HepG2 (cell line): Measurements from ENCODE around the gene ALG9. TPM values are rescaled to one million over a fixed set of nuclear protein-coding genes. Genes with fewer than 3 reads are reported as not detected.
A peak's percentile ranks its signal among the peaks of the same experiment; 100 is the strongest.

ENCODE experiments used
- ATAC-seq: fragments of 200-7000 bp; cut with Tn5 transposase; 3 replicates; pipeline ENCODE4 v1.9.1; 2020; ENCODE audit warnings: mild to moderate bottlenecking, moderate library complexity
- BruUV-seq: library from RNA; stranded (reverse); fragments of 400-500 nt; replicated peaks from 2 replicates; lab custom pipeline; 2021; lab: Mats Ljungman, UMichigan
- CTCF ChIA-PET: fragments of 300-600 bp; formaldehyde crosslinking; extraction: SDS; loops from one replicate; lab custom pipeline; 2021; ENCODE audit warnings: low total read pairs, inconsistent platforms, low intra/inter-chr PET ratio; lab: Yijun Ruan, JAX
- POLR2A ChIA-PET: fragments of 350-600 bp; sonication (Branson Sonifier 250); formaldehyde crosslinking; loops from one replicate; lab custom pipeline; 2020; ENCODE audit warnings: antibody characterized with exemption, inconsistent platforms; lab: Yijun Ruan, JAX
- DNase-seq: peaks from one replicate; pipeline ENCODE4 v3.0.0-alpha.2; 2015; ENCODE audit warnings: low spot score
- FAIRE-seq: peaks from 3 replicates; lab custom pipeline; 2011; peaks lifted over from hg19 to GRCh38; lab: Jason Lieb, UNC
- H2AFZ ChIP-seq: one replicate; pipeline ENCODE4 v1.6.1; 2011; ENCODE audit warnings: low read length, inconsistent platforms
- H3K27ac ChIP-seq: fragments of 300-600 bp; 3 replicates; pipeline ENCODE4 v1.8.0; 2011; ENCODE audit warnings: mixed run types, mild to moderate bottlenecking, mixed read lengths, low read length, inconsistent platforms; ENCODE audit not compliant: insufficient read depth; ENCODE audit errors: extremely low read length
- H3K27me3 ChIP-seq, 2 experiments: fragments of 200-600 bp in 1 of 2; 2 replicates in 1 of 2; 3 replicates in 1 of 2; pipeline versions ENCODE4 v1.6.0 to v1.8.0; 2011; ENCODE audit warnings: low read length in 2 of 2, mild to moderate bottlenecking in 2 of 2, moderate library complexity in 2 of 2, inconsistent platforms in 1 of 2; ENCODE audit not compliant: insufficient read depth in 2 of 2, control insufficient read depth in 1 of 2
- H3K36me3 ChIP-seq, 2 experiments: fragments of 200-600 bp in 1 of 2; replicated peaks in 1 of 2; 2 replicates in 1 of 2; 3 replicates in 1 of 2; pipeline versions ENCODE4 v1.5.1 to v1.8.0; 2011; ENCODE audit warnings: low read length in 2 of 2, inconsistent platforms in 1 of 2; ENCODE audit not compliant: insufficient read depth in 2 of 2, control insufficient read depth in 1 of 2
- H3K4me1 ChIP-seq: 2 replicates; pipeline ENCODE4 v1.5.1; 2012; ENCODE audit warnings: low read length, inconsistent platforms; ENCODE audit not compliant: insufficient read depth
- H3K4me2 ChIP-seq: 2 replicates; pipeline ENCODE4 v1.6.0; 2011; ENCODE audit warnings: low read depth, low read length, inconsistent platforms
- H3K4me3 ChIP-seq, 3 experiments: fragments of 200-600 bp in 1 of 3; sonication (generic), shearing (Covaris generic) in 1 of 3; replicated peaks in 1 of 3; 2 replicates each; pipeline ENCODE4 v1.5.1; 2011 to 2016; ENCODE audit warnings: low read length in 3 of 3, inconsistent platforms in 2 of 3, low read depth in 2 of 3, mild to moderate bottlenecking in 2 of 3, control low read depth in 1 of 3, mixed read lengths in 1 of 3; ENCODE audit not compliant: insufficient read depth in 1 of 3
- H3K79me2 ChIP-seq: one replicate; pipeline ENCODE4 v1.6.1; 2011; ENCODE audit warnings: low read length, inconsistent platforms; ENCODE audit not compliant: insufficient read depth
- H3K9ac ChIP-seq: 2 replicates; pipeline ENCODE4 v1.6.0; 2011; ENCODE audit warnings: mild to moderate bottlenecking, low read depth, low read length, inconsistent platforms; ENCODE audit not compliant: insufficient read depth
- H3K9me3 ChIP-seq: 2 replicates; pipeline ENCODE4 v1.5.1; 2012; ENCODE audit warnings: mild to moderate bottlenecking, low read length
- H4K20me1 ChIP-seq: 2 replicates; pipeline ENCODE4 v1.6.0; 2011; ENCODE audit warnings: inconsistent platforms, mild to moderate bottlenecking, low read length, moderate library complexity; ENCODE audit not compliant: insufficient read depth
- DPF2 ChIP-seq: sonication (generic); formaldehyde crosslinking; IDR thresholded peaks from 2 replicates; pipeline ENCODE4 v1.4.0; 2020; ENCODE audit warnings: mild to moderate bottlenecking, low read depth, missing genetic modification reagents, borderline replicate concordance
- GATAD1 ChIP-seq: IDR thresholded peaks from 2 replicates; pipeline ENCODE4 v1.6.1; 2016; ENCODE audit warnings: missing genetic modification reagents, missing compliant biosample characterization
- GATAD2A ChIP-seq: IDR thresholded peaks from 2 replicates; pipeline ENCODE4 v1.6.1; 2016
- IKZF1 ChIP-seq: fragments of 450-650 bp; IDR thresholded peaks from 2 replicates; pipeline ENCODE4 v1.7.1; 2016
- PHF5A ChIP-seq: IDR thresholded peaks from one replicate; pipeline ENCODE4 v1.6.1; 2018; ENCODE audit warnings: low read depth, missing genetic modification reagents; ENCODE audit not compliant: unreplicated experiment
- RXRB ChIP-seq: IDR thresholded peaks from 2 replicates; pipeline ENCODE4 v1.6.1; 2016; ENCODE audit warnings: borderline replicate concordance, missing genetic modification reagents, missing compliant biosample characterization
- SOX13 ChIP-seq, 3 experiments: fragments of 450-650 bp in 1 of 3; sonication (generic) in 1 of 3; formaldehyde crosslinking in 1 of 3; IDR thresholded peaks in 2 of 3; conservative IDR thresholded peaks in 1 of 3; 2 replicates each; pipeline versions ENCODE4 v1.5.0 to v1.6.1; 2016 to 2020; ENCODE audit warnings: antibody characterized with exemption in 1 of 3, mild to moderate bottlenecking in 1 of 3, missing compliant biosample characterization in 1 of 3, missing genetic modification reagents in 1 of 3, moderate library complexity in 1 of 3
- TEAD2 ChIP-seq: sonication (generic); formaldehyde crosslinking; IDR thresholded peaks from 2 replicates; pipeline ENCODE4 v1.9.0; 2021; ENCODE audit warnings: missing genetic modification reagents
- ZC3H13 ChIP-seq: sonication (generic); formaldehyde crosslinking; IDR thresholded peaks from 2 replicates; pipeline ENCODE4 v1.8.1; 2023; ENCODE audit warnings: mild to moderate bottlenecking, missing genetic modification reagents, moderate library complexity
- ZFY ChIP-seq: sonication (generic); formaldehyde crosslinking; IDR thresholded peaks from 2 replicates; pipeline ENCODE4 v1.4.0; 2020; ENCODE audit warnings: missing genetic modification reagents
- ZMAT3 ChIP-seq: sonication (generic); formaldehyde crosslinking; conservative IDR thresholded peaks from 2 replicates; pipeline ENCODE4 v1.7.0; 2021; ENCODE audit warnings: missing genetic modification reagents
- ZNF446 ChIP-seq: sonication (generic); formaldehyde crosslinking; IDR thresholded peaks from 2 replicates; pipeline ENCODE4 v1.5.0; 2020; ENCODE audit warnings: mild to moderate bottlenecking, missing genetic modification reagents
- ZNF776 ChIP-seq: sonication (generic); formaldehyde crosslinking; IDR thresholded peaks from 2 replicates; pipeline ENCODE4 v1.4.0; 2020; ENCODE audit warnings: mild to moderate bottlenecking, missing genetic modification reagents
- WGBS: methylation state at CpG from one replicate; pipeline ENCODE4 v1.1.6; 2017; ENCODE audit warnings: low lambda C conversion rate; 5-methylcytosine and 5-hydroxymethylcytosine counted together
- in situ Hi-C: cut with HindIII; loops from 2 replicates; pipeline ENCODE4 v1.10.0; 2017; ENCODE audit warnings: low pct_unique_long_range_greater_than_20kb; ENCODE audit not compliant: extremely low pct_ligation_motif_present
- intact Hi-C: fragments of 100-400 bp; cut with micrococcal nuclease; formaldehyde crosslinking; loops from one replicate; pipeline ENCODE4 v1.10.0; 2022; ENCODE audit not compliant: unreplicated experiment
- polyA plus RNA-seq, 8 experiments: library from polyadenylated mRNA; depleted of rRNA in 3 of 8; stranded (reverse) in 7 of 8; unstranded in 1 of 8; fragments of >200 nt; fragmentation: Illumina TruSeq in 4 of 8; extraction: Trizol in 4 of 8; gene quantifications; 2 replicates each; pipeline versions ENCODE4 v1.2.1 to v1.2.3, GENCODE V29; 2011 to 2016; ENCODE audit warnings: low read depth in 4 of 8, missing spikeins in 1 of 8, mixed read lengths in 1 of 8; ENCODE audit not compliant: insufficient read depth in 1 of 8
- total RNA-seq, 5 experiments: library from RNA; depleted of rRNA; stranded (reverse); fragments of >200 nt; fragmentation: Illumina TruSeq; extraction: Trizol; gene quantifications; 2 replicates each; pipeline ENCODE4 v1.2.3, GENCODE V29; 2016; ENCODE audit warnings: low read depth in 1 of 5
- TF ChIP-seq, protein P1 (sequence below): sonication (generic); formaldehyde crosslinking; IDR thresholded peaks from 2 replicates; pipeline ENCODE4 v1.9.0; 2021; ENCODE audit warnings: mild to moderate bottlenecking, missing genetic modification reagents
- TF ChIP-seq, protein P2 (sequence below): sonication (generic); formaldehyde crosslinking; IDR thresholded peaks from 2 replicates; pipeline ENCODE4 v1.4.0; 2020; ENCODE audit warnings: missing genetic modification reagents, mild to moderate bottlenecking, borderline replicate concordance
- TF ChIP-seq, protein P3 (sequence below): sonication (generic); formaldehyde crosslinking; IDR thresholded peaks from 2 replicates; pipeline ENCODE4 v1.4.0; 2020; ENCODE audit warnings: missing genetic modification reagents

The ALG9 gene
- total and polyA plus RNA-seq, 2 of the 13 experiments (the other 11 are each of a cell fraction or from before 2014, with no cell fraction given) = 39.4 to 40.6 TPM

DNA sequence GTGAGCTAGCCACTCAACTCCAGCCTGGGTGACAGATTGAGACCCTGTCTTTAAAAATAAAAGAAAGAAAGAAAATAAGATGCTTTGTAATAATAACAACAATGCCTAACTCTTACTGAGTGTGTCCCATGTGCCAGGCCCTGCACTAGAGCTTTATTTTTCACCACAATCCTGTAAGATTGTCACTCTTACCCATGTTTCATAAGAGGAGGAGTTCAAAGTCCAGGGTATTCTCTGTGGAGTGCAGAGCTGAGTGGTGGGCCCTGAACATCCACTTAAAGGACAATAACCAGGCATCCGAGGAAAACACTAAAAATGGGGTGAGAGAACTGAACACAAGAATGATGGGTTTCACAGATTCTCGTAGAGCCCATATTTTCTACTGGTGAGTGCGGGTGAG lies 46.4 kb upstream of the ALG9 start:
- intact Hi-C loops (loop anchor here (2.0 kb wide), 1 partner anchor 39 kb away; the partner anchor contains the start of genes CFAP68 and FDXACB1), in situ Hi-C loops (no loop called here)
- peak overlapping the region; percentile 62 for H3K9ac ChIP-seq
- no peaks in the 10 kb centered on the region for H3K9me3 ChIP-seq
- no peak for FAIRE-seq
- 4% methylated on average over 3 of the region's 3 CpGs for WGBS
- H3K27ac ChIP-seq = peak overlapping the region; percentile 66
- peak overlapping the region; percentile 75 for H3K4me2 ChIP-seq
- H3K4me1 ChIP-seq = peaks cover 87% of the 10 kb centered on the region
- no TSS peak for BruUV-seq
- ChIA-PET CTCF (no interaction called here), POLR2A (interaction anchor here (0.7 to 3.1 kb wide), 8 partner anchors 9 to 89 kb away, joined by 3 to 65 read pairs (median 6); partner anchors contain the start of gene ALG9)
- DNase-seq = peak; percentile 66
- H2AFZ ChIP-seq = peak overlapping the region; percentile 62
- H4K20me1 ChIP-seq = no peaks in the 10 kb centered on the region
- H3K4me3 ChIP-seq = peak overlapping the region; percentile 49 to 66 (median 58); a peak in 5 of 6 replicates
- ATAC-seq = peak; percentile 10; the same call in 1 of the 3 replicates
- H3K79me2 ChIP-seq = no peaks in the 10 kb centered on the region
- no peaks in the 10 kb centered on the region for H3K27me3 ChIP-seq
- H3K36me3 ChIP-seq = no peaks in the 10 kb centered on the region
- 0 out of 2 replicates have a peak, but pooled peaks have one; percentile 11 for TF ChIP-seq RXRB (CRISPR knock-in tag)
- no peak for TF ChIP-seq SOX13 (IDR thresholded peaks at IDR 0.05)
- peak in 1 of 2 experiments; percentile 23; a peak in 1 of 4 replicates for TF ChIP-seq SOX13 (CRISPR knock-in tag; conservative IDR thresholded peaks at IDR 0.05 in 1 of 2, IDR thresholded peaks at IDR 0.05 in 1 of 2)
- no peak for TF ChIP-seq ZFY (CRISPR knock-in tag)
- TF ChIP-seq PHF5A = no peak
- peak; percentile 36; the same call in 1 of the 2 replicates for TF ChIP-seq GATAD2A
- TF ChIP-seq ZNF776 (CRISPR knock-in tag) = no peak
- 0 out of 2 replicates have a peak, but pooled peaks have one; percentile 9 for TF ChIP-seq GATAD1
- no peak for TF ChIP-seq DPF2 (CRISPR knock-in tag)
- TF ChIP-seq, protein P1, sequence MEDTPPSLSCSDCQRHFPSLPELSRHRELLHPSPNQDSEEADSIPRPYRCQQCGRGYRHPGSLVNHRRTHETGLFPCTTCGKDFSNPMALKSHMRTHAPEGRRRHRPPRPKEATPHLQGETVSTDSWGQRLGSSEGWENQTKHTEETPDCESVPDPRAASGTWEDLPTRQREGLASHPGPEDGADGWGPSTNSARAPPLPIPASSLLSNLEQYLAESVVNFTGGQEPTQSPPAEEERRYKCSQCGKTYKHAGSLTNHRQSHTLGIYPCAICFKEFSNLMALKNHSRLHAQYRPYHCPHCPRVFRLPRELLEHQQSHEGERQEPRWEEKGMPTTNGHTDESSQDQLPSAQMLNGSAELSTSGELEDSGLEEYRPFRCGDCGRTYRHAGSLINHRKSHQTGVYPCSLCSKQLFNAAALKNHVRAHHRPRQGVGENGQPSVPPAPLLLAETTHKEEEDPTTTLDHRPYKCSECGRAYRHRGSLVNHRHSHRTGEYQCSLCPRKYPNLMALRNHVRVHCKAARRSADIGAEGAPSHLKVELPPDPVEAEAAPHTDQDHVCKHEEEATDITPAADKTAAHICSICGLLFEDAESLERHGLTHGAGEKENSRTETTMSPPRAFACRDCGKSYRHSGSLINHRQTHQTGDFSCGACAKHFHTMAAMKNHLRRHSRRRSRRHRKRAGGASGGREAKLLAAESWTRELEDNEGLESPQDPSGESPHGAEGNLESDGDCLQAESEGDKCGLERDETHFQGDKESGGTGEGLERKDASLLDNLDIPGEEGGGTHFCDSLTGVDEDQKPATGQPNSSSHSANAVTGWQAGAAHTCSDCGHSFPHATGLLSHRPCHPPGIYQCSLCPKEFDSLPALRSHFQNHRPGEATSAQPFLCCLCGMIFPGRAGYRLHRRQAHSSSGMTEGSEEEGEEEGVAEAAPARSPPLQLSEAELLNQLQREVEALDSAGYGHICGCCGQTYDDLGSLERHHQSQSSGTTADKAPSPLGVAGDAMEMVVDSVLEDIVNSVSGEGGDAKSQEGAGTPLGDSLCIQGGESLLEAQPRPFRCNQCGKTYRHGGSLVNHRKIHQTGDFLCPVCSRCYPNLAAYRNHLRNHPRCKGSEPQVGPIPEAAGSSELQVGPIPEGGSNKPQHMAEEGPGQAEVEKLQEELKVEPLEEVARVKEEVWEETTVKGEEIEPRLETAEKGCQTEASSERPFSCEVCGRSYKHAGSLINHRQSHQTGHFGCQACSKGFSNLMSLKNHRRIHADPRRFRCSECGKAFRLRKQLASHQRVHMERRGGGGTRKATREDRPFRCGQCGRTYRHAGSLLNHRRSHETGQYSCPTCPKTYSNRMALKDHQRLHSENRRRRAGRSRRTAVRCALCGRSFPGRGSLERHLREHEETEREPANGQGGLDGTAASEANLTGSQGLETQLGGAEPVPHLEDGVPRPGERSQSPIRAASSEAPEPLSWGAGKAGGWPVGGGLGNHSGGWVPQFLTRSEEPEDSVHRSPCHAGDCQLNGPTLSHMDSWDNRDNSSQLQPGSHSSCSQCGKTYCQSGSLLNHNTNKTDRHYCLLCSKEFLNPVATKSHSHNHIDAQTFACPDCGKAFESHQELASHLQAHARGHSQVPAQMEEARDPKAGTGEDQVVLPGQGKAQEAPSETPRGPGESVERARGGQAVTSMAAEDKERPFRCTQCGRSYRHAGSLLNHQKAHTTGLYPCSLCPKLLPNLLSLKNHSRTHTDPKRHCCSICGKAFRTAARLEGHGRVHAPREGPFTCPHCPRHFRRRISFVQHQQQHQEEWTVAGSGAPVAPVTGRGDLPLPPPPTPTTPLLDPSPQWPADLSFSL (CRISPR knock-in tag) = no peak
- TF ChIP-seq ZMAT3 (CRISPR knock-in tag) = 0 out of 2 replicates have a peak, but pooled peaks have one; percentile 9
- no peak for TF ChIP-seq TEAD2 (CRISPR knock-in tag)
- TF ChIP-seq, protein P2, sequence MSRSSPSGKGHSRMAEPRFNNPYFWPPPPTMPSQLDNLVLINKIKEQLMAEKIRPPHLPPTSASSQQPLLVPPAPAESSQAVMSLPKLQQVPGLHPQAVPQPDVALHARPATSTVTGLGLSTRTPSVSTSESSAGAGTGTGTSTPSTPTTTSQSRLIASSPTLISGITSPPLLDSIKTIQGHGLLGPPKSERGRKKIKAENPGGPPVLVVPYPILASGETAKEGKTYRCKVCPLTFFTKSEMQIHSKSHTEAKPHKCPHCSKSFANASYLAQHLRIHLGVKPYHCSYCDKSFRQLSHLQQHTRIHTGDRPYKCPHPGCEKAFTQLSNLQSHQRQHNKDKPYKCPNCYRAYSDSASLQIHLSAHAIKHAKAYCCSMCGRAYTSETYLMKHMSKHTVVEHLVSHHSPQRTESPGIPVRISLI (CRISPR knock-in tag) = no peak
- TF ChIP-seq IKZF1 = no peak
- no peak for TF ChIP-seq ZNF446
- TF ChIP-seq, protein P3, sequence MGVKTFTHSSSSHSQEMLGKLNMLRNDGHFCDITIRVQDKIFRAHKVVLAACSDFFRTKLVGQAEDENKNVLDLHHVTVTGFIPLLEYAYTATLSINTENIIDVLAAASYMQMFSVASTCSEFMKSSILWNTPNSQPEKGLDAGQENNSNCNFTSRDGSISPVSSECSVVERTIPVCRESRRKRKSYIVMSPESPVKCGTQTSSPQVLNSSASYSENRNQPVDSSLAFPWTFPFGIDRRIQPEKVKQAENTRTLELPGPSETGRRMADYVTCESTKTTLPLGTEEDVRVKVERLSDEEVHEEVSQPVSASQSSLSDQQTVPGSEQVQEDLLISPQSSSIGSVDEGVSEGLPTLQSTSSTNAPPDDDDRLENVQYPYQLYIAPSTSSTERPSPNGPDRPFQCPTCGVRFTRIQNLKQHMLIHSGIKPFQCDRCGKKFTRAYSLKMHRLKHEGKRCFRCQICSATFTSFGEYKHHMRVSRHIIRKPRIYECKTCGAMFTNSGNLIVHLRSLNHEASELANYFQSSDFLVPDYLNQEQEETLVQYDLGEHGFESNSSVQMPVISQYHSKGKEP (CRISPR knock-in tag) = no peak
- no peak for TF ChIP-seq ZC3H13 (CRISPR knock-in tag)
